ENCODE measurements around the gene HS6ST3. TPM values are rescaled to one million over a fixed set of nuclear protein-coding genes. Genes with fewer than 3 reads are reported as not detected.

Gene HS6ST3
- total RNA-seq, 1 donor from 2014 or later = not detected

DNA sequence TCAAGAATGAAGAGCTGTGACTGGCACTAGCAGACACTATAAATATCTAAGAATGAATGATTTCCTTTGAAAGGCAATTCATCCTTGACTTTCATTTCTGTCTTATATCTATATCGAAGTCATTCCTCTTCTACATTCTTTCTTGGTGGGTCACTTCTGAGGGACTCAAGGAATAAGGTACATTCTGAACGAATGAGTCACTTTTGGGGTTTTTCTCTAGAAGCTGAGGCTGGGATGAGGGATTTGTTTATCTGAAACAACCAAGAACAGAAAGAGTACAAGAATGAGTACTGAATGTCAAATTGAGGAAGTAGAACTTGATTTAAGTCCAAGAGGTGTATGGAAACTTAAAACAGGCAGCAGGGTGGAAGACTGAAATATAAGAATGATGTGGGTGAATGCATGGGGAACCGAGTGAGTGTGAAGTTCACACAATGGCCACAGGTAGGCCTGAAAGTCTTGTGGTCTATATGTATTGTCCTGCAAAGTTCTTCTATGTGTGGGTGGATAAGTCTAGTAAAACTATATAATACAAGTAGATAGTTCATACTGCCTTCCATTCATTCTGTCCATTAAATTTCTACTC is 560.5 kb downstream of the HS6ST3 start:
- no peak overlapping the region for H3K4me3 Mint-ChIP-seq (ENCODE audit: unreplicated experiment)
- peaks cover 7% of the 10 kb centered on the region for H3K9me3 Mint-ChIP-seq (ENCODE audit: unreplicated experiment)
- DNase-seq (ENCODE audit: extremely low spot score, unreplicated experiment) = no peak
- H3K36me3 Mint-ChIP-seq (ENCODE audit: unreplicated experiment) = no peaks in the 10 kb centered on the region
- no peaks in the 10 kb centered on the region for H3K4me1 Mint-ChIP-seq (ENCODE audit: unreplicated experiment)
- H3K27me3 Mint-ChIP-seq (ENCODE audit: unreplicated experiment) = no peaks in the 10 kb centered on the region
- TF ChIP-seq CTCF (IDR thresholded peaks at IDR 0.05) = no peak
- no peak overlapping the region for H3K27ac Mint-ChIP-seq (ENCODE audit: unreplicated experiment)

GRCh38 chr13:96651598-96651997 is 561.7 kb downstream of the HS6ST3 start:
- no peak for DNase-seq (ENCODE audit: extremely low spot score, unreplicated experiment)
- no peak for TF ChIP-seq CTCF (IDR thresholded peaks at IDR 0.05)
- Mint-ChIP-seq H3K4me1 (ENCODE audit: unreplicated experiment) (no peaks in the 10 kb centered on the region), H3K9me3 (ENCODE audit: unreplicated experiment) (no peaks in the 10 kb centered on the region), H3K27ac (ENCODE audit: unreplicated experiment) (no peak overlapping the region), H3K4me3 (ENCODE audit: unreplicated experiment) (no peak overlapping the region), H3K36me3 (ENCODE audit: unreplicated experiment) (no peaks in the 10 kb centered on the region), H3K27me3 (ENCODE audit: unreplicated experiment) (no peaks in the 10 kb centered on the region)

DNA sequence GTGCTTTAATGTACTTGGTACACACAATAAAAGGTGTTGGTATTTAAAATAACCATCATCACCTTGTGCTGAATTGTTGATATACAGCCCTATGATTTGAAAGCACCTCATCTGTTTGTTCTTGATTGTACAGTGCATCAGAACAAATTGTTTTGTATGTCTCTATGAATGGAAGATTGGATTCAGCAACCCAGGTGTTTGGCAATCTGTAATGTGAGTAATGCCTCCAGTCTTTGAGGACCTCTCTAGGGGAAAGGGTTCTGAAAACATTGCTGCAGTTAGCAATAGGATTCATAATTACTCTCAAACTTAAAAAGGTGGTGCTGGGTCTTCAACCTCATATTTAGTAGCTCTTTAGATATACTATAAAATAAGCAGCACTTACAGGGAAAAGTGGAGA is 562.6 kb downstream of the HS6ST3 start:
- H3K4me3 Mint-ChIP-seq (ENCODE audit: unreplicated experiment) = no peak overlapping the region
- H3K36me3 Mint-ChIP-seq (ENCODE audit: unreplicated experiment) = no peaks in the 10 kb centered on the region
- no peak for DNase-seq (ENCODE audit: extremely low spot score, unreplicated experiment)
- TF ChIP-seq CTCF (IDR thresholded peaks at IDR 0.05) = no peak
- no peaks in the 10 kb centered on the region for H3K27me3 Mint-ChIP-seq (ENCODE audit: unreplicated experiment)
- H3K4me1 Mint-ChIP-seq (ENCODE audit: unreplicated experiment) = no peaks in the 10 kb centered on the region
- H3K27ac Mint-ChIP-seq (ENCODE audit: unreplicated experiment) = no peak overlapping the region
- H3K9me3 Mint-ChIP-seq (ENCODE audit: unreplicated experiment) = no peaks in the 10 kb centered on the region

DNA sequence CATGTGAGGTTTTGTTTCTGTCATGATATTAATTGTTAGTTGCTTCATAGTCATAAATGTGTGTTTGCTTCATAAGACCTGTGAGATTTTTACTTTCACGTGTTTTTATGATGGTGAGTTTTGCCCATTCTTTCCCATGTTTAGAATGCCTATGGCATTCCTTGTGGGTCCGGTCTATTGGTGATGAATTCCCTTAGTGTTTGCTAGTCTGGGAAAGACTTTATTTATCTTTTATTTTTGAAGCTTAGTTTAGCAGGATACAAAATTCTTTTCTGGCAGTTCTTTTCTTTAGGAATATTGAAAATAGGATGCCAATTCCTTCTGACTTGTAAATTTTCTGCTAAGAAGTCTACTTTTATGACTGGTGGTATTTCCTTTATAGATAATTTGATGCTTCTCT is 571.7 kb downstream of the HS6ST3 start:
- no peak overlapping the region for H3K27ac Mint-ChIP-seq (ENCODE audit: unreplicated experiment)
- H3K36me3 Mint-ChIP-seq (ENCODE audit: unreplicated experiment) = no peaks in the 10 kb centered on the region
- H3K27me3 Mint-ChIP-seq (ENCODE audit: unreplicated experiment) = no peaks in the 10 kb centered on the region

GRCh38 chr13:96662036-96662435 is 572.1 kb downstream of the HS6ST3 start:
- TF ChIP-seq CTCF (IDR thresholded peaks at IDR 0.05) = no peak
- Mint-ChIP-seq H3K36me3 (ENCODE audit: unreplicated experiment) (no peaks in the 10 kb centered on the region), H3K4me1 (ENCODE audit: unreplicated experiment) (no peaks in the 10 kb centered on the region), H3K27ac (ENCODE audit: unreplicated experiment) (no peak overlapping the region), H3K27me3 (ENCODE audit: unreplicated experiment) (no peaks in the 10 kb centered on the region), H3K9me3 (ENCODE audit: unreplicated experiment) (peaks cover 22% of the 10 kb centered on the region), H3K4me3 (ENCODE audit: unreplicated experiment) (no peak overlapping the region)
- DNase-seq (ENCODE audit: extremely low spot score, unreplicated experiment) = no peak

More for the DNA sequence above, 571.7 kb downstream of the HS6ST3 start:
- H3K4me1 Mint-ChIP-seq (ENCODE audit: unreplicated experiment) = no peaks in the 10 kb centered on the region
- peaks cover 22% of the 10 kb centered on the region for H3K9me3 Mint-ChIP-seq (ENCODE audit: unreplicated experiment)
- no peak for DNase-seq (ENCODE audit: extremely low spot score, unreplicated experiment)
- TF ChIP-seq CTCF (IDR thresholded peaks at IDR 0.05) = no peak
- H3K4me3 Mint-ChIP-seq (ENCODE audit: unreplicated experiment) = no peak overlapping the region
